GOT3 (cell line): ENCODE data around the gene POLR1A.

Experiments
- DNase-seq: peaks from one replicate; lab custom pipeline; 2025; ENCODE audit warnings: mixed read lengths; lab: John Stamatoyannopoulos, UW

The POLR1A gene

DNA sequence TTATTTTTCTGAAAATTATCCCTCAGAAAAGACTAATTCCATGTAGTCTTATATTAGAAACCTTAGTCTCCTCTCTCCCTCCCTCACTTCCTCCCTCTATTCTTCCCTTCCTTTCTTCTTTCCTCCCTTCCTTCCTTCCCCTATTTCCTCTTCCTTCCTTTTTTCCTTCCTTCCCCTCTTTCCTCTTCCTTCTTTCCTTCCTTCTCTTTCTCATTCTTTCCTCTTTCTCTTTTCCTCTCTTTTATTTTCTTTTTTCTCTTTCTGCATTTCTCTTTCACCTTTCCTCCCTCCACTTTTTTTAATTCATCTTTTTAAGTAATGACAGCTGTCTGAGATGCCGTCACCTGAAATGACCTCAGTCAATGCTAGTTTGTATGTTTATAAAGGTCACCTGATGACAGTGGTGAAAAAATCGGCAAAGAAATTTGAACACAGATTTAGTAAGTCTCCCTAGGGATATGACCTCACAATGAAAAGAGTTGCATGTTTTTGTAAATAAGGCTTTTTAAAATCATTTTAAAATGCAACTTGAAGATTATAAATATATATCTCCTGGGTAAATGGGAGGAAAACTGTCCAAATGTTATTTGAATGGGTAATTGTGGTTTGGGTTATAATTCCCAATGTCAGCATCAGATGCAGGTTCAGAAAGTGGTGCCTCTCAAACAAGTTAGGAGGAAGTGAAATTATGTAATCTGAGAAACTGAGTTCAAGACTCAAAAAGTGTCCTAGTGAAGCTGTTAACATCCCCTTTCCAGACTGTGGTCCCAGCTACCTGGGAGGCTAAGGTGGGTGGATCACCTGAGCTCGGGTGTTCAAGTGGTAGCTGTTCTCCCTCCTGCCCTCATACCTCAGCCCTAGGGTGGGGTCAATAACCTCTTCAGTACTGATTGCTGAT lies 126.6 kb downstream of the POLR1A start:
- DNase-seq: no peak

DNA sequence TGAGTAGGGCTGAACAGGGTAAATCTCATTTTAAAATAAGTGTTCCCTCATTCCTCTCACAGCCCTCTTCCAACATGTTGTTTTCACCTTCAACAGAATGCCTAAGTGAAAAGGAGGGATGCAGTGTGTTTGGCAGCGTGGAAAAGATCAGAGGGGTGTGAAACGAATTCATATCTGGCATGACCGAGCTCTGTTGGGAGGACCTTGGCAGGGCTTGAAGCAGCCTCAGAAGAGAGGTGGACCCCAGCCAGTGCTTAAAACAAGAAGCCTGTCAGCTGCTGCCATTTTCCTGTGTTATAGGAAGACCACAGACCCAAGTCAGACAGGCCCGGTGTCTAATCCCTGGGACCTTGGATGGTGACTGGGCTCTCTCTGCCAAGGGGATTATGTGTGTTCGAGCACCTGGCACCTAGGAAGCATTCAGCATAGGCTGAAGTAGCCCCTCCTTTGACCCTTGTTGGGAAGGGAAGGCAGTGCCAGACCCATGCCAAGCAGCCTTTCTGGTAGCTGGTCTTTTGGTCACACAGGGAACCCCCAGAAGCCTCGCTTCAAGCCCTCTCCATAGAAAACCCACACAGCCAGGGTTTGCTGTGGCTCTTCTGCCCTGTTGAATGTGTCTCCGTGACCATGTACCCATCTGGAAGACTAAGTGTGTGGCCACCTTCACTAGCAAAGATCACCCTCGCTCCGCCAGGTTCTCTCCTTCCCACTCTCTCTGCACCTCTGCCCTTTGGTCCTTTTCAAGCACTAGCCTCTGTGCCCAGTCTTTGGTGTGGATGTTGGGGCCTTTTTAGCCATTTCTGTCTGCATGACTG lies 129.4 kb downstream of the POLR1A start:
- DNase-seq: no peak

DNA sequence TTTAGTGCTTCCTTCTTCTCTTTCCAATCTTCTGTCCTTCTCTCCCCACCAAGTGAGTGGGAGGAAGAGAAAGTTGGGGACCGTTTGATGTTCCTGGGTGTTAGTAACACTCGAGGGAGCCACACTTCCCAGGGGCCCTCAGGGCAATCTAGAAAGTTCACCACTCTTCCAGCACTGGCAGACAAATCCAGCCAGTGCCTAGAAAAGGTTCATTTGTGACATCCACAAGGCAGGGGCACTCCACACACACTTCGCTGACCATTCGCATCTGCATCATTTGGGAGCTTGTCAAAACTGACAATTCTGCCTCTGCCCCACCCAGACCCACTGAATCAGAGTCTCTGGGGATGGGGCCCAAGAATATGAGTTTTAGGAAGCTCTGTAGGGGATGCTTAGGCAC lies 130.1 kb downstream of the POLR1A start:
- no peak for DNase-seq

DNA sequence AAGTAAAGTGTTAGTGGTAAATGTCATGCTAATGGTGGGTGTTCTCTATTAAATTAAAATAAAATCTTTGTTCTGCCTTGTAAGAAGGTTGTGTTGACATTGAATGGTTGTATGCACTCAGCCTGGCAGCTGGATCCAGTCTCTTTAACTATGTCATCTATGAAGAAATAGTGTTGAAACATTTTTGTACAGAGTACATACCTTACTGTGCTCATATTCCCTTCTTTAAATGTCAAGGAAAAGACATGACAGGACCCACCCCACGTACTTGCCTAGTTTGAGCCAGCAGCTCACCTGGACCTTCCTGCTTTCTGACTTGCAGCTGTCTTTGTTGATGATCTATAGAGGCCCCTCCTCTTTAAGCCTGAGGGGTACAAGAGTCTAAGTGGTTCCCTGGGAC lies 131.3 kb downstream of the POLR1A start:
- no peak for DNase-seq

DNA sequence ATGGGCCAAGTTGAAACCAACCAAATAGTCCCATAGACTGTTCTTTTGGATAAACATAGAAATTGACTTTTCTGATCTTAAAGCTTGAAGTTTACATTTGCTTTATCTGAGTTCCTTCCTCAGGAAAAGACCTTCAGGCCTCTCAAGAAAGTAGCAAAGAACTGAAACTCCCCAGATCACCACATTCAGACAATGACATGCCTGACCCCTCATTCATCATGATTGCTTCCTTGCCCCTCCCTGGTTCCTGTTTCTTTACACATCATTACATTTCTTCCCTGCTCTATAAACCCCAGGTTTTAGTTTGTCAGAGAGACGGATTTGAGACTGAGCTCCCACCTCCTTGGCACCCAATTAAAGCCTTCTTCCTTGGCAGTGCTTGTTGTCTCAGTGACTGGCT lies 133.3 kb downstream of the POLR1A start:
- DNase-seq: no peak

DNA sequence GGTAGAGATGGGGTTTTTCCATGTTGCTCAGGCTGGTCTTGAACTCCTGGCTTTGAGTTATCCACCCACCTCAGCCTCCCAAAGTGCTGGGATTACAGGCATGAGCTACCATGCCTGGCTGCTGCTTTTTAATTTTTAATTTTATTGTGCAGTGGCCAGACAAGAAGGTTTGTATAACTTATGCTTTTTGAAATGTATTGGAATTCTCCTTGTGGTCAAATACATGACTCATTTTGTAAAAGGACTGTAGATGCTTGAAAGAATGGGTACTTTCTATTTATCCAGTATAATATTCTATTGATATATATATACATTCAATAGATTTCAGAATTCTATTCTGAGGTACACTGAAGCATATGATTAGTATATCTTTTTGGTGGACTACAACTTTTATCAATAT lies 134.3 kb downstream of the POLR1A start:
- no peak for DNase-seq
